Breast epithelium (tissue), 4 donors: Measurements from ENCODE around the gene LHX1. TPM values are rescaled to one million over a fixed set of nuclear protein-coding genes. Genes with fewer than 3 reads are reported as not detected.

Experiments used
- DNase-seq, 2 donors: peaks; one replicate each; pipeline ENCODE4 v3.0.0-alpha.2; 2019; ENCODE audit warnings: low spot score in 2 of 2
- H3K27ac ChIP-seq, 2 donors: fragments of 200-600 bp; sonication (generic) in 1 of 2; one replicate each; pipeline ENCODE4 v1.5.1; 2016 to 2019; ENCODE audit warnings: mild to moderate bottlenecking in 1 of 2
- H3K27me3 ChIP-seq, 2 donors: fragments of 200-600 bp; sonication (generic) in 1 of 2; one replicate each; pipeline versions ENCODE4 v1.5.1 to v1.6.0; 2017 to 2019; ENCODE audit warnings: control low read depth in 1 of 2, mild to moderate bottlenecking in 1 of 2
- H3K36me3 ChIP-seq: fragments of 200-600 bp; one replicate; pipeline ENCODE4 v1.5.1; 2019
- H3K4me1 ChIP-seq, 2 donors: fragments of 200-600 bp; sonication (generic); one replicate each; pipeline ENCODE4 v1.5.1; 2016 to 2019; ENCODE audit warnings: control low read depth in 1 of 2
- H3K4me3 ChIP-seq, 3 donors: fragments of 200-600 bp; sonication (generic); 1 replicate in 2 of 3; 2 replicates in 1 of 3; pipeline ENCODE4 v1.5.1; 2016 to 2019; ENCODE audit warnings: mild to moderate bottlenecking in 3 of 3, moderate library complexity in 2 of 3
- H3K9me3 ChIP-seq, 2 donors: fragments of 200-600 bp; sonication (generic) in 1 of 2; one replicate each; pipeline ENCODE4 v1.5.1; 2016 to 2019; ENCODE audit warnings: control low read depth in 1 of 2
- POLR2A ChIP-seq: fragments of 450-650 bp; IDR thresholded peaks from one replicate; pipeline ENCODE4 v1.6.1; 2016; ENCODE audit warnings: antibody characterized with exemption, mild to moderate bottlenecking, moderate library complexity
- POLR2AphosphoS5 ChIP-seq, 3 donors: sonication (generic); formaldehyde crosslinking; IDR thresholded peaks; one replicate each; pipeline ENCODE4 v1.6.1; 2017; ENCODE audit warnings: antibody characterized with exemption in 3 of 3
- intact Hi-C: fragments of 100-400 bp; cut with DNase I; formaldehyde crosslinking; loops from one replicate; pipeline ENCODE4 v1.15.1; 2023; ENCODE audit warnings: low total_unique reads
- total RNA-seq, 3 donors: library from RNA; depleted of rRNA; stranded (reverse); fragments of >200 nt; gene quantifications; one replicate each; pipeline ENCODE4 v1.1.0, GENCODE V29; 2016
- TF ChIP-seq, protein P1 (sequence below), 3 donors: fragments of 450-650 bp; IDR thresholded peaks; one replicate each; pipeline ENCODE4 v1.5.1; 2016 to 2017; ENCODE audit warnings: antibody characterized with exemption in 3 of 3, mild to moderate bottlenecking in 3 of 3, moderate library complexity in 3 of 3

LHX1 gene
- total RNA-seq, 3 donors from 2014 or later, result not detected

DNA sequence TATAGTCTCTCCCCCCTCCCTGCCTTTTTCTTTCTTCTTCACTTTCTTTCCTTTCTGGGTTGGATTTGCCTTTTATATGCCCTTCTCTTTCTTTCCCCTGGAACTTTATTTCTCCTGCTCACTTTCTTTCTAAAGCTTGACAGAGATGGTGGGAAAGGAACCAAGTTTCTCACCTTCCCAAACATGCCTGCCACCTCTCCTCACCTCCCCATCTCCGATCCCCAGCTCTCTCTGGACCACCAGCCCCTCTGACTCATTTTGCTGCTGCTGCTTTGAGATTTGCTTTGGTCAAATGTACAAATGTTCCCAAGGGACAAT is 6.7 kb upstream of the LHX1 start:
- TF ChIP-seq, protein P1, sequence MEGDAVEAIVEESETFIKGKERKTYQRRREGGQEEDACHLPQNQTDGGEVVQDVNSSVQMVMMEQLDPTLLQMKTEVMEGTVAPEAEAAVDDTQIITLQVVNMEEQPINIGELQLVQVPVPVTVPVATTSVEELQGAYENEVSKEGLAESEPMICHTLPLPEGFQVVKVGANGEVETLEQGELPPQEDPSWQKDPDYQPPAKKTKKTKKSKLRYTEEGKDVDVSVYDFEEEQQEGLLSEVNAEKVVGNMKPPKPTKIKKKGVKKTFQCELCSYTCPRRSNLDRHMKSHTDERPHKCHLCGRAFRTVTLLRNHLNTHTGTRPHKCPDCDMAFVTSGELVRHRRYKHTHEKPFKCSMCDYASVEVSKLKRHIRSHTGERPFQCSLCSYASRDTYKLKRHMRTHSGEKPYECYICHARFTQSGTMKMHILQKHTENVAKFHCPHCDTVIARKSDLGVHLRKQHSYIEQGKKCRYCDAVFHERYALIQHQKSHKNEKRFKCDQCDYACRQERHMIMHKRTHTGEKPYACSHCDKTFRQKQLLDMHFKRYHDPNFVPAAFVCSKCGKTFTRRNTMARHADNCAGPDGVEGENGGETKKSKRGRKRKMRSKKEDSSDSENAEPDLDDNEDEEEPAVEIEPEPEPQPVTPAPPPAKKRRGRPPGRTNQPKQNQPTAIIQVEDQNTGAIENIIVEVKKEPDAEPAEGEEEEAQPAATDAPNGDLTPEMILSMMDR (IDR thresholded peaks at IDR 0.05), result no peak
- TF ChIP-seq POLR2A, result no peak
- no peak for TF ChIP-seq POLR2AphosphoS5 (IDR thresholded peaks at IDR 0.05)
- no peak for DNase-seq
- no peak overlapping the region for H3K27ac ChIP-seq
- H3K36me3 ChIP-seq, result no peaks in the 10 kb centered on the region
- H3K4me3 ChIP-seq, result no peak overlapping the region
- H3K4me1 ChIP-seq, result peaks cover 7 to 16% of the 10 kb centered on the region in 2 donors
- intact Hi-C loops, result no loop called here
- peaks cover 30 to 92% of the 10 kb centered on the region in 2 donors for H3K27me3 ChIP-seq
- no peaks in the 10 kb centered on the region for H3K9me3 ChIP-seq

GRCh38 chr17:36931096-36931696 is 6.1 kb upstream of the LHX1 start:
- peaks cover 9 to 22% of the 10 kb centered on the region in 2 donors for H3K4me1 ChIP-seq
- DNase-seq, result no peak
- no peak overlapping the region for H3K27ac ChIP-seq
- peaks cover 31 to 97% of the 10 kb centered on the region in 2 donors for H3K27me3 ChIP-seq
- no peaks in the 10 kb centered on the region for H3K9me3 ChIP-seq
- H3K36me3 ChIP-seq, result no peaks in the 10 kb centered on the region
- TF ChIP-seq POLR2A, result no peak
- no peak for TF ChIP-seq POLR2AphosphoS5 (IDR thresholded peaks at IDR 0.05)
- TF ChIP-seq, protein P1 (IDR thresholded peaks at IDR 0.05), result no peak
- intact Hi-C loops, result no loop called here
- no peak overlapping the region for H3K4me3 ChIP-seq

- Histone ChIP-seq H3K27ac (no peak overlapping the region), H3K27me3 (peaks cover 38 to 100% of the 10 kb centered on the region in 2 donors), H3K4me1 (peaks cover 14 to 26% of the 10 kb centered on the region in 2 donors), H3K36me3 (no peaks in the 10 kb centered on the region), H3K9me3 (no peaks in the 10 kb centered on the region), H3K4me3 (peak overlapping the region in 1 of 3 donors; percentile 58)
- no peak for TF ChIP-seq POLR2AphosphoS5 (IDR thresholded peaks at IDR 0.05)
- no peak for TF ChIP-seq POLR2A
- TF ChIP-seq, protein P1 (IDR thresholded peaks at IDR 0.05), result no peak
- intact Hi-C loops, result no loop called here
- no peak for DNase-seq
These were observed 5.4 kb upstream of the LHX1 start for GRCh38 chr17:36931697-36932382.

DNA sequence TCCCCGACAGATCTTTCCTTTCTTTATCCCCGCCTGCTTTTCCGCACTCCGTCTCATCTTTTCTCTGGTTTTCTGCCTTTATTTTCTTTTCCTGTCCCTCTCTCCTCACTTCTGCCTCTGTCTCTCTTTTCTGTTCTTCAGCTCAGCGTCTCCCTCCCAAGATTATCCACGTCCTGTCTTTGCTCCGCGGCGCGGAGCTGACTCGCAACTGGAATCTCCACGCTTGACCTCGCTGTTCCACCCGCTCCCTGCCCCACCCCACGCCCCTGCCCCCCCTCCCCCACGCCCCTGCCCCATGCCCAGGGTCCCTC is 4.9 kb upstream of the LHX1 start:
- H3K27me3 ChIP-seq, result peaks cover 42 to 100% of the 10 kb centered on the region in 2 donors
- H3K4me3 ChIP-seq, result peak overlapping the region in 1 of 3 donors; percentile 58
- DNase-seq, result no peak
- TF ChIP-seq POLR2A (no peak), POLR2AphosphoS5 (IDR thresholded peaks at IDR 0.05) (no peak)
- TF ChIP-seq, protein P1 (IDR thresholded peaks at IDR 0.05), result no peak
- intact Hi-C loops, result no loop called here
- no peak overlapping the region for H3K27ac ChIP-seq
- H3K9me3 ChIP-seq, result no peaks in the 10 kb centered on the region
- no peaks in the 10 kb centered on the region for H3K36me3 ChIP-seq
- peaks cover 16 to 31% of the 10 kb centered on the region in 2 donors for H3K4me1 ChIP-seq

DNA sequence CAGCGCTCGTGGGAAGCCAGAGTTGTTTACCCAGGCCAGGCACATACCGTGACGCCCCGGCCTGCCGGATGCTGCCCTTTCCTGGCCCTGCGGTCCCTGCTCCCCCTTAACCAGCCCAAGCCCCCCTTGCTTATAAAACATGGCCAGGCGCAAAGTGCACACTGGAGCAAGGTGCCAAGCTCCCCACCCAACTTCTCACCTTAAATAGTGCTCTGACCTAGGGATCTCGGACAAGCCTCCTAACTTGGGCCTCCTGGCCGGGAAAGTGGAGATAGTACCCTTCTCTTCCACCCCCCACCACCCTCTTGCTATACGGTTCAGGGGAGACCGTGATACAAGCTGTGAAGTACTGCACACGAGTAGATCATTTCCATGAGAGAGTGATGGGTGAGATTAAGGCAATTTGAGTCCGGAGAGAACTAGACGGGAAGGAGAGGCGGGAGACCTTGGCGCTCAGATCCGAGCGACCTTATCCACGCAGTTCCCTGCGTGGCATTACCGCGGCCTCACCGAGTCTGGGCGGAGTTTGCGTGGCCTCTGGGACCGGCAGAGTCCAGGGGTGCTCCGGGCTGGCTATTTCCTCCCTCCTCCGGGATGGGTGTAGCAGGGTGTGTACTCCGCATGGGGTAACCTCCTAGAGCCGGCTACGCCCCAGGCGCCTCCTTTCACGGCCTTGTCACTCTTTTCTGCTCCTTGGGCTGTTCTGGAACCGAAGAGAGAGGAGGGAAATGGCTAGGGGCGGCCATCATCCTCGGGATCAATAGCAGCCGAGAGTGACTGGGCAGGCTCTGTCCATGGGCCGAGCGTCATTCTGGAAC is 4.4 kb upstream of the LHX1 start:
- H3K36me3 ChIP-seq, result no peaks in the 10 kb centered on the region
- H3K27me3 ChIP-seq, result peaks cover 46 to 100% of the 10 kb centered on the region in 2 donors
- H3K9me3 ChIP-seq, result no peaks in the 10 kb centered on the region
- no peak for DNase-seq
- TF ChIP-seq POLR2A (no peak), POLR2AphosphoS5 (IDR thresholded peaks at IDR 0.05) (no peak)
- TF ChIP-seq, protein P1 (IDR thresholded peaks at IDR 0.05), result no peak
- peaks cover 16 to 32% of the 10 kb centered on the region in 2 donors for H3K4me1 ChIP-seq
- peak overlapping the region in 1 of 3 donors; percentile 58 for H3K4me3 ChIP-seq
- H3K27ac ChIP-seq, result no peak overlapping the region
- intact Hi-C loops, result no loop called here
